ENCODE results near the gene PRKAR1B.

The PRKAR1B gene

GRCh38 chr7:690478-691360 lies 36.4 kb downstream of the PRKAR1B start:
- no peak for DNase-seq

- no peak for DNase-seq
Measured at GRCh38 chr7:685540-685939, 41.5 kb downstream of the PRKAR1B start.

- DNase-seq, result no peak
Measured at GRCh38 chr7:684416-684815, 42.7 kb downstream of the PRKAR1B start.

- DNase-seq, result no peak
Measured at GRCh38 chr7:683526-684205, 43.4 kb downstream of the PRKAR1B start.

GRCh38 chr7:682810-683209 lies 44.3 kb downstream of the PRKAR1B start:
- DNase-seq, result no peak

- no peak for DNase-seq
Measured at GRCh38 chr7:681551-682307, 45.4 kb downstream of the PRKAR1B start.

GRCh38 chr7:680411-681127 lies 46.5 kb downstream of the PRKAR1B start:
- no peak for DNase-seq

- no peak for DNase-seq
Measured at GRCh38 chr7:676972-677385, 50.1 kb downstream of the PRKAR1B start.

- no peak for DNase-seq
Measured at GRCh38 chr7:676246-676971, 50.7 kb downstream of the PRKAR1B start.

GRCh38 chr7:674454-675410 lies 52.3 kb downstream of the PRKAR1B start:
- no peak for DNase-seq

- no peak for DNase-seq
Measured at GRCh38 chr7:673681-674453, 53.2 kb downstream of the PRKAR1B start.

GRCh38 chr7:672891-673290 lies 54.2 kb downstream of the PRKAR1B start:
- no peak for DNase-seq

GRCh38 chr7:671415-672042 lies 55.6 kb downstream of the PRKAR1B start:
- DNase-seq, result no peak

- DNase-seq, result no peak
Measured at GRCh38 chr7:670501-671390, 56.3 kb downstream of the PRKAR1B start.

GRCh38 chr7:668958-669357 lies 58.1 kb downstream of the PRKAR1B start:
- no peak for DNase-seq

- DNase-seq, result peak; percentile 15
Measured at GRCh38 chr7:668139-668931, 58.7 kb downstream of the PRKAR1B start.

- no peak for DNase-seq
Measured at GRCh38 chr7:666454-667292, 60.4 kb downstream of the PRKAR1B start.

All from CD4-positive, alpha-beta T cell treated with Interleukin-6 for 4 hours (primary cell).